Endothelial cell of umbilical vein (primary cell): Measurements from ENCODE around the gene HYI. TPM values are rescaled to one million over a fixed set of nuclear protein-coding genes. Genes with fewer than 3 reads are reported as not detected.
A peak's percentile ranks its signal among the peaks of the same experiment; 100 is the strongest.
"Not testable (repeated sequence)": the region's sequence is repeated elsewhere in the genome, so short reads cannot be mapped to it uniquely, and the experiment has no call there.

Experiments
- BruUV-seq: library from RNA; stranded (reverse); fragments of 400-500 nt; replicated peaks from 2 replicates; lab custom pipeline; 2021; lab: Mats Ljungman, UMichigan
- CTCF ChIA-PET: fragments of 300-600, 350-600 bp; sonication (Branson Sonifier 250); formaldehyde crosslinking; loops from one replicate; lab custom pipeline; 2021; ENCODE audit warnings: antibody characterized with exemption, inconsistent platforms; lab: Charles Lee
- POLR2A ChIA-PET: fragments of 300-600, 350-600 bp; sonication (Branson Sonifier 250); formaldehyde crosslinking; loops from one replicate; lab custom pipeline; 2021; ENCODE audit warnings: antibody characterized with exemption, inconsistent platforms; lab: Charles Lee
- DNase-seq: peaks from one replicate; pipeline ENCODE4 v3.0.0-alpha.2; 2011; ENCODE audit warnings: low read depth, low spot score
- FAIRE-seq: peaks from 2 replicates; lab custom pipeline; 2011; peaks lifted over from hg19 to GRCh38; lab: Jason Lieb, UNC
- H2AFZ ChIP-seq: 2 replicates; pipeline ENCODE4 v1.6.0; 2012; ENCODE audit warnings: low read depth, low read length, control low read depth, inconsistent platforms
- H3K27ac ChIP-seq: 2 replicates; pipeline ENCODE4 v1.5.1; 2011; ENCODE audit warnings: low read depth, mild to moderate bottlenecking, control low read depth, low read length, moderate library complexity; ENCODE audit not compliant: insufficient read depth
- H3K27me3 ChIP-seq, 2 experiments: 2 replicates each; pipeline versions ENCODE4 v1.6.0 to v1.6.1; 2011; ENCODE audit warnings: low read length in 2 of 2, mixed read lengths in 1 of 2; ENCODE audit not compliant: control insufficient read depth in 2 of 2, insufficient read depth in 2 of 2
- H3K36me3 ChIP-seq, 2 experiments: 2 replicates in 1 of 2; 3 replicates in 1 of 2; pipeline ENCODE4 v1.5.1; 2011; ENCODE audit warnings: low read length in 2 of 2, mild to moderate bottlenecking in 1 of 2, moderate library complexity in 1 of 2; ENCODE audit not compliant: control insufficient read depth in 2 of 2, insufficient read depth in 2 of 2; ENCODE audit errors: extremely low read depth in 1 of 2
- H3K4me1 ChIP-seq: 3 replicates; pipeline ENCODE4 v1.5.1; 2011; ENCODE audit warnings: mild to moderate bottlenecking, low read length; ENCODE audit not compliant: control insufficient read depth, insufficient read depth; ENCODE audit errors: extremely low read depth
- H3K4me2 ChIP-seq: 2 replicates; pipeline ENCODE4 v1.6.1; 2011; ENCODE audit warnings: low read length, control low read depth, mixed read lengths; ENCODE audit not compliant: insufficient read depth
- H3K4me3 ChIP-seq, 3 experiments: fragments of 200-600 bp in 1 of 3; sonication (generic), shearing (Covaris generic) in 1 of 3; replicated peaks in 1 of 3; 2 replicates each; pipeline ENCODE4 v1.5.1; 2011 to 2016; ENCODE audit warnings: control low read depth in 3 of 3, low read length in 3 of 3, mild to moderate bottlenecking in 2 of 3, inconsistent platforms in 1 of 3, low read depth in 1 of 3, moderate library complexity in 1 of 3; ENCODE audit not compliant: insufficient read depth in 1 of 3
- H3K79me2 ChIP-seq: 2 replicates; pipeline ENCODE4 v1.6.0; 2012; ENCODE audit warnings: low read length, inconsistent platforms; ENCODE audit not compliant: control insufficient read depth, insufficient read depth
- H3K9ac ChIP-seq: replicated peaks from 2 replicates; pipeline ENCODE3; 2011; ENCODE audit warnings: low read length, control low read depth; ENCODE audit not compliant: insufficient read depth; ENCODE audit errors: extremely low read depth
- H3K9me1 ChIP-seq: replicated peaks from 3 replicates; pipeline ENCODE4 v1.6.0; 2011; ENCODE audit warnings: mild to moderate bottlenecking, low read length; ENCODE audit not compliant: control insufficient read depth, insufficient read depth; ENCODE audit errors: extremely low read depth
- H3K9me3 ChIP-seq: replicated peaks from 2 replicates; pipeline ENCODE4 v1.5.1; 2012; ENCODE audit warnings: low read length, inconsistent platforms; ENCODE audit not compliant: control insufficient read depth, insufficient read depth
- H4K20me1 ChIP-seq: replicated peaks from 2 replicates; pipeline ENCODE3; 2011; ENCODE audit warnings: mild to moderate bottlenecking, low read length; ENCODE audit not compliant: control insufficient read depth, insufficient read depth; ENCODE audit errors: extremely low read depth
- CTCF ChIP-seq, 2 donors: IDR thresholded peaks; 1 replicate in 1 of 2; 2 replicates in 1 of 2; pipeline ENCODE4 v1.5.1; 2011; ENCODE audit warnings: low read length in 2 of 2, mild to moderate bottlenecking in 2 of 2, moderate library complexity in 2 of 2, control low read depth in 1 of 2, inconsistent platforms in 1 of 2, low read depth in 1 of 2; ENCODE audit not compliant: insufficient read depth in 1 of 2; ENCODE audit errors: extremely low read depth in 1 of 2
- EZH2 ChIP-seq: IDR thresholded peaks from 2 replicates; pipeline ENCODE4 v1.6.1; 2012; ENCODE audit warnings: borderline replicate concordance, low read depth, mild to moderate bottlenecking, moderate library complexity, low read length, inconsistent platforms; ENCODE audit not compliant: severe bottlenecking
- FOS ChIP-seq: IDR thresholded peaks from 2 replicates; pipeline ENCODE4 v1.6.1; 2011; ENCODE audit warnings: mild to moderate bottlenecking, low read length, moderate library complexity, borderline replicate concordance; ENCODE audit not compliant: insufficient read depth
- GATA2 ChIP-seq: IDR thresholded peaks from 2 replicates; pipeline ENCODE4 v1.7.0; 2011; ENCODE audit warnings: low read depth, mild to moderate bottlenecking, moderate library complexity, mixed read lengths, low read length; ENCODE audit not compliant: insufficient read length, insufficient read depth
- JUN ChIP-seq: IDR thresholded peaks from 2 replicates; pipeline ENCODE4 v1.6.1; 2011; ENCODE audit warnings: borderline replicate concordance, low read depth; ENCODE audit not compliant: insufficient read length, insufficient read depth
- MAX ChIP-seq: IDR thresholded peaks from 2 replicates; pipeline ENCODE4 v1.6.1; 2011; ENCODE audit not compliant: insufficient read depth, insufficient read length
- MYC ChIP-seq: IDR thresholded peaks from one replicate; pipeline ENCODE4 v1.6.1; 2011; ENCODE audit warnings: mild to moderate bottlenecking, low read depth, low read length
- POLR2A ChIP-seq: IDR thresholded peaks from 2 replicates; pipeline ENCODE4 v1.6.1; 2012; ENCODE audit warnings: low read depth, mild to moderate bottlenecking, control low read depth, low read length
- POLR2AphosphoS5 ChIP-seq: IDR thresholded peaks from 2 replicates; pipeline ENCODE4 v1.6.1; 2012; ENCODE audit warnings: low read depth, mild to moderate bottlenecking, control low read depth, low read length, moderate library complexity; ENCODE audit not compliant: insufficient read depth
- dilution Hi-C: fragments of 300-500 bp; cut with MboI; formaldehyde crosslinking; loops from one replicate; pipeline ENCODE4 v1.15.0; 2019; ENCODE audit warnings: low sequenced_read_pairs; ENCODE audit not compliant: extremely low pct_ligation_motif_present
- intact Hi-C: fragments of 100-400 bp; cut with micrococcal nuclease; formaldehyde crosslinking; loops from one replicate; pipeline ENCODE4 v1.10.0; 2022
- polyA plus RNA-seq, 4 experiments: library from polyadenylated mRNA; depleted of rRNA in 3 of 4; stranded (reverse) in 3 of 4; unstranded in 1 of 4; fragments of >200 nt; gene quantifications; 2 replicates each; pipeline versions ENCODE4 v1.2.1 to v1.2.3, GENCODE V29; 2011 to 2012; ENCODE audit warnings: missing spikeins in 1 of 4
- total RNA-seq: library from RNA; stranded (reverse); gene quantifications from 2 replicates; pipeline ENCODE4 v1.2.3, GENCODE V29; 2021

The HYI gene
- total and polyA plus RNA-seq, 2 donors (not counting 3 experiments of a cell fraction or from before 2014, with no cell fraction given), result 324 to 342 TPM

GRCh38 chr1:43414634-43415223 is 39.0 kb downstream of the HYI start:
- Histone ChIP-seq H3K27me3 (no peaks in the 10 kb centered on the region), H3K79me2 (no peaks in the 10 kb centered on the region), H3K36me3 (peaks cover 5 to 12% of the 10 kb centered on the region in 2 experiments), H3K27ac (no peak overlapping the region), H3K4me3 (no peak overlapping the region), H2AFZ (no peak overlapping the region), H3K9me1 (no peaks in the 10 kb centered on the region), H3K4me1 (peaks cover 7% of the 10 kb centered on the region), H3K9me3 (no peaks in the 10 kb centered on the region), H4K20me1 (no peaks in the 10 kb centered on the region), H3K4me2 (no peak overlapping the region), H3K9ac (no peak overlapping the region)
- peak; percentile 81 for DNase-seq
- ChIA-PET CTCF (interaction anchor here (0.6 to 6.9 kb wide), 51 partner anchors 9 to 836 kb away, joined by 3 to 269 read pairs (median 6); partner anchors contain the start of genes CDC20, CFAP57, EBNA1BP2 and ELOVL1), POLR2A (interaction anchor here (0.5 to 1.6 kb wide), 2 partner anchors 26 to 242 kb away, joined by 3 read pairs; no protein-coding TSS in a partner anchor)
- intact Hi-C loops, result loop anchor here (1.0 to 2.0 kb wide), 6 partner anchors 46 to 341 kb away; partner anchors contain the start of gene ELOVL1
- TF ChIP-seq EZH2, result no peak
- peak; percentile 68 to 79 for TF ChIP-seq CTCF (IDR thresholded peaks at IDR 0.05; ENCODE audit: extremely low read depth in 1 of 2, insufficient read depth in 1 of 2, low read depth in 1 of 2, low read length in 2 of 2)
- no peak for TF ChIP-seq MAX
- TF ChIP-seq JUN, result no peak
- TF ChIP-seq GATA2, result peak; percentile 79
- no peak for TF ChIP-seq POLR2AphosphoS5
- TF ChIP-seq POLR2A, result no peak
- TF ChIP-seq FOS, result peak; percentile 37
- TF ChIP-seq MYC, result no peak
- BruUV-seq, result no TSS peak
- FAIRE-seq, result peak; percentile 86
- dilution Hi-C loops, result loop anchor here (25.0 kb wide), 1 partner anchor 177 kb away; no protein-coding TSS in a partner anchor

DNA sequence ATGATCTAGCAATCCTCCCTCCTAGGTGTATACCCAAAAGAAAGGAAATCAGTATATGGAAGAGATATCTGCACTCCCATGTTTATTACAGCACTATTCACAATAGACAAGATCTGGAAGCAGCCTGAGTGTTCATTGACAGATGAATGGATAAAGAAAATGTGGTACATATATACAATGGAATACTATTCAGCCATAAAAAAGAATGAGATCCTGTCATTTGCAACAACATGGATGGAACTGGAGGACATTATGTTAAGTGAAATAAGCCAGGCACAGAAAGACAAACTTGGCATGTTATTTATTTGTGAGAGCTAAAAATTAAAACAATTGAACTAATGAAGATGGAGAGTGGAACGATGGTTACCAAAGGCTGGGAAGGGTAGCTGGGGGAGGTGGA is 40.3 kb downstream of the HYI start:
- H3K9me1 ChIP-seq, BruUV-seq, H3K4me3 ChIP-seq, H2AFZ ChIP-seq, POLR2A ChIA-PET, H4K20me1 ChIP-seq, H3K27me3 ChIP-seq, H3K36me3 ChIP-seq, H3K9ac ChIP-seq, H3K9me3 ChIP-seq, H3K4me1 ChIP-seq, DNase-seq, FAIRE-seq, intact Hi-C loops, H3K79me2 ChIP-seq, H3K4me2 ChIP-seq, H3K27ac ChIP-seq: not testable (repeated sequence)
- CTCF ChIA-PET, result interaction anchor here (0.7 to 6.9 kb wide), 9 partner anchors 48 to 500 kb away, joined by 3 to 269 read pairs (median 8); no protein-coding TSS in a partner anchor
- dilution Hi-C loops, result loop anchor here (25.0 kb wide), 1 partner anchor 176 kb away; no protein-coding TSS in a partner anchor
